Measurements from ENCODE around the gene GPR55.

- TF ChIP-seq ZNF513 (tag by site-specific recombination; IDR thresholded peaks at IDR 0.05), result no peak
- no peak for TF ChIP-seq ZNF624 (tag by site-specific recombination; IDR thresholded peaks at IDR 0.05)
- no peak for TF ChIP-seq ZNF76 (tag by site-specific recombination; IDR thresholded peaks at IDR 0.05; ENCODE audit: borderline replicate concordance, low read depth)
- no peak for TF ChIP-seq CTCF (tag by site-specific recombination; IDR thresholded peaks at IDR 0.05)
- no peak for TF ChIP-seq ZNF830 (tag by site-specific recombination; IDR thresholded peaks at IDR 0.05; ENCODE audit: low read depth)
- no peak for TF ChIP-seq ZNF18 (tag by site-specific recombination; IDR thresholded peaks at IDR 0.05)
- TF ChIP-seq HOXD13 (CRISPR knock-in tag; IDR thresholded peaks at IDR 0.05; ENCODE audit: borderline replicate concordance), result no peak
- no peak for TF ChIP-seq ZNF394 (tag by site-specific recombination; IDR thresholded peaks at IDR 0.05; ENCODE audit: borderline replicate concordance)
- no peak for TF ChIP-seq FEZF1 (tag by site-specific recombination; IDR thresholded peaks at IDR 0.05)
- no peak for TF ChIP-seq ZNF777 (tag by site-specific recombination; IDR thresholded peaks at IDR 0.05; ENCODE audit: borderline replicate concordance)
- no peak for TF ChIP-seq TCF7L2 (IDR thresholded peaks at IDR 0.05; ENCODE audit: borderline replicate concordance, low read depth, low read length)
- TF ChIP-seq ZFP3 (tag by site-specific recombination; IDR thresholded peaks at IDR 0.05; ENCODE audit: low read depth), result no peak
- TF ChIP-seq ELK4 (IDR thresholded peaks at IDR 0.05; ENCODE audit: borderline replicate concordance, low read depth, low read length), result no peak
- TF ChIP-seq ZNF23 (tag by site-specific recombination; IDR thresholded peaks at IDR 0.05; ENCODE audit: borderline replicate concordance), result no peak
These were observed 63.3 kb downstream of the GPR55 start for GRCh38 chr2:230861552-230862255.
